HEK293 (cell line): Measurements from ENCODE around the gene SPTBN1.
A peak's percentile ranks its signal among the peaks of the same experiment; 100 is the strongest.

Source experiments
- SETDB1 ChIP-seq: IDR thresholded peaks from one replicate; pipeline ENCODE4 v1.6.1; 2017; ENCODE audit warnings: mild to moderate bottlenecking, low read length, moderate library complexity, mixed read lengths; ENCODE audit not compliant: insufficient read length
- ZNF174 ChIP-seq: fragments of 450-650 bp; formaldehyde crosslinking; IDR thresholded peaks from 2 replicates; pipeline ENCODE4 v1.5.0; 2017; ENCODE audit warnings: missing biosample characterization, mild to moderate bottlenecking, missing genetic modification characterization
- ZNF335 ChIP-seq: fragments of 450-650 bp; formaldehyde crosslinking; conservative IDR thresholded peaks from 2 replicates; pipeline ENCODE4 v1.5.1; 2016; ENCODE audit warnings: missing biosample characterization, missing genetic modification characterization
- ZNF473 ChIP-seq: fragments of 450-650 bp; formaldehyde crosslinking; IDR thresholded peaks from 2 replicates; pipeline ENCODE4 v1.5.1; 2017; ENCODE audit warnings: missing biosample characterization, missing genetic modification characterization
- ZNF558 ChIP-seq: fragments of 450-650 bp; formaldehyde crosslinking; IDR thresholded peaks from 2 replicates; pipeline ENCODE4 v1.5.1; 2016; ENCODE audit warnings: missing biosample characterization, missing genetic modification characterization
- ZNF596 ChIP-seq: fragments of 450-650 bp; IDR thresholded peaks from 2 replicates; pipeline ENCODE4 v1.5.0; 2018; ENCODE audit warnings: missing biosample characterization, mild to moderate bottlenecking, missing genetic modification characterization, moderate library complexity
- ZNF629 ChIP-seq: fragments of 450-650 bp; formaldehyde crosslinking; IDR thresholded peaks from 2 replicates; pipeline ENCODE4 v1.5.1; 2017; ENCODE audit warnings: missing biosample characterization, missing genetic modification characterization
- ZSCAN30 ChIP-seq: fragments of 450-650 bp; IDR thresholded peaks from 2 replicates; pipeline ENCODE4 v1.5.1; 2018; ENCODE audit warnings: missing biosample characterization, mild to moderate bottlenecking, missing genetic modification characterization, moderate library complexity
- TF ChIP-seq, protein P1 (sequence below): fragments of 450-650 bp; formaldehyde crosslinking; IDR thresholded peaks from 2 replicates; pipeline ENCODE4 v1.5.1; 2016; ENCODE audit warnings: missing biosample characterization, missing genetic modification characterization
- TF ChIP-seq, protein P2 (sequence below): fragments of 450-650 bp; IDR thresholded peaks from 2 replicates; pipeline ENCODE4 v1.5.1; 2018; ENCODE audit warnings: missing biosample characterization, missing genetic modification characterization
- TF ChIP-seq, protein P3 (sequence below): IDR thresholded peaks from 2 replicates; pipeline ENCODE4 v1.6.1; 2011; ENCODE audit warnings: mild to moderate bottlenecking, low read depth, low read length, borderline replicate concordance
- TF ChIP-seq, protein P4 (sequence below): fragments of 450-650 bp; formaldehyde crosslinking; IDR thresholded peaks from 2 replicates; pipeline ENCODE4 v1.5.1; 2016; ENCODE audit warnings: missing biosample characterization, missing genetic modification characterization
- TF ChIP-seq, protein P5 (sequence below): fragments of 450-650 bp; formaldehyde crosslinking; optimal IDR thresholded peaks from 2 replicates; pipeline ENCODE3; 2016; ENCODE audit warnings: missing biosample characterization, mild to moderate bottlenecking, missing genetic modification characterization

DNA sequence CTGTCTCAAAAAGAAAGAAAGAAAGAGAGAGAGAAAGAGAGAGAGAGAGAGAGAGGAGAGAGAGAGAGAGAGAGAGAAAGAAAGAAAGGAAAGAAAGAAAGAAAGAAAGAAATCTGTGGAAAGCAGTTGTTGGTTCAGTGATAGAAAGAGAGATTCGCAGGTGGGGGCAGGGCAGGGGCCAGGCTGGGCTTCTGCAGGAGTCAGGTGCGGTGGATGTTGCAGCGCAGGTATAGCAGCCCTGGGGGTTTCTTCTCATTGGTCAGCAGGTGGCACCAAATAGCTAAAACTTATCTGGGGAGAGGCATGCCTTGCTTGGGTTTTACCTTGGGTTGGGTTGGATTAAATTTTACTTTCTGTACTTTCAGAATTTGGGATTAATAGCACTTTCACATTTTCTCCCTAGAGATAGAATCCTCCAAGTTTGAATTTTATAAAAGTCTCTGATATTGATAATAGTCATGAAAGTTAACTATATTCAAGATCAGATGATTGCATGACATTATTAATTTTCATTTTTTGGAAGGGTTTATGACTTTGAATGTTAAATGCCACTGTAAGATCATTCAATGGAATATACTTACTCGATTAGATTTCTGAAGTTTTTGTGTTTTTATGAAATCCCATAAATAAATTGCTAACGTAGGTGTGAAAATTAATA is 66.6 kb downstream of the SPTBN1 start:
- TF ChIP-seq ZNF335 = no peak
- TF ChIP-seq, protein P1, sequence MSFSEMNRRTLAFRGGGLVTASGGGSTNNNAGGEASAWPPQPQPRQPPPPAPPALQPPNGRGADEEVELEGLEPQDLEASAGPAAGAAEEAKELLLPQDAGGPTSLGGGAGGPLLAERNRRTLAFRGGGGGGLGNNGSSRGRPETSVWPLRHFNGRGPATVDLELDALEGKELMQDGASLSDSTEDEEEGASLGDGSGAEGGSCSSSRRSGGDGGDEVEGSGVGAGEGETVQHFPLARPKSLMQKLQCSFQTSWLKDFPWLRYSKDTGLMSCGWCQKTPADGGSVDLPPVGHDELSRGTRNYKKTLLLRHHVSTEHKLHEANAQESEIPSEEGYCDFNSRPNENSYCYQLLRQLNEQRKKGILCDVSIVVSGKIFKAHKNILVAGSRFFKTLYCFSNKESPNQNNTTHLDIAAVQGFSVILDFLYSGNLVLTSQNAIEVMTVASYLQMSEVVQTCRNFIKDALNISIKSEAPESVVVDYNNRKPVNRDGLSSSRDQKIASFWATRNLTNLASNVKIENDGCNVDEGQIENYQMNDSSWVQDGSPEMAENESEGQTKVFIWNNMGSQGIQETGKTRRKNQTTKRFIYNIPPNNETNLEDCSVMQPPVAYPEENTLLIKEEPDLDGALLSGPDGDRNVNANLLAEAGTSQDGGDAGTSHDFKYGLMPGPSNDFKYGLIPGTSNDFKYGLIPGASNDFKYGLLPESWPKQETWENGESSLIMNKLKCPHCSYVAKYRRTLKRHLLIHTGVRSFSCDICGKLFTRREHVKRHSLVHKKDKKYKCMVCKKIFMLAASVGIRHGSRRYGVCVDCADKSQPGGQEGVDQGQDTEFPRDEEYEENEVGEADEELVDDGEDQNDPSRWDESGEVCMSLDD = no peak
- TF ChIP-seq ZNF629 = no peak
- TF ChIP-seq ZNF174 = no peak
- TF ChIP-seq, protein P2, sequence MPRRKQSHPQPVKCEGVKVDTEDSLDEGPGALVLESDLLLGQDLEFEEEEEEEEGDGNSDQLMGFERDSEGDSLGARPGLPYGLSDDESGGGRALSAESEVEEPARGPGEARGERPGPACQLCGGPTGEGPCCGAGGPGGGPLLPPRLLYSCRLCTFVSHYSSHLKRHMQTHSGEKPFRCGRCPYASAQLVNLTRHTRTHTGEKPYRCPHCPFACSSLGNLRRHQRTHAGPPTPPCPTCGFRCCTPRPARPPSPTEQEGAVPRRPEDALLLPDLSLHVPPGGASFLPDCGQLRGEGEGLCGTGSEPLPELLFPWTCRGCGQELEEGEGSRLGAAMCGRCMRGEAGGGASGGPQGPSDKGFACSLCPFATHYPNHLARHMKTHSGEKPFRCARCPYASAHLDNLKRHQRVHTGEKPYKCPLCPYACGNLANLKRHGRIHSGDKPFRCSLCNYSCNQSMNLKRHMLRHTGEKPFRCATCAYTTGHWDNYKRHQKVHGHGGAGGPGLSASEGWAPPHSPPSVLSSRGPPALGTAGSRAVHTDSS (tag by site-specific recombination) = no peak
- peak; percentile 95 for TF ChIP-seq ZNF596 (tag by site-specific recombination)
- TF ChIP-seq, protein P3, sequence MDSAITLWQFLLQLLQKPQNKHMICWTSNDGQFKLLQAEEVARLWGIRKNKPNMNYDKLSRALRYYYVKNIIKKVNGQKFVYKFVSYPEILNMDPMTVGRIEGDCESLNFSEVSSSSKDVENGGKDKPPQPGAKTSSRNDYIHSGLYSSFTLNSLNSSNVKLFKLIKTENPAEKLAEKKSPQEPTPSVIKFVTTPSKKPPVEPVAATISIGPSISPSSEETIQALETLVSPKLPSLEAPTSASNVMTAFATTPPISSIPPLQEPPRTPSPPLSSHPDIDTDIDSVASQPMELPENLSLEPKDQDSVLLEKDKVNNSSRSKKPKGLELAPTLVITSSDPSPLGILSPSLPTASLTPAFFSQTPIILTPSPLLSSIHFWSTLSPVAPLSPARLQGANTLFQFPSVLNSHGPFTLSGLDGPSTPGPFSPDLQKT = no peak
- TF ChIP-seq ZNF558 (tag by site-specific recombination) = no peak
- TF ChIP-seq, protein P4, sequence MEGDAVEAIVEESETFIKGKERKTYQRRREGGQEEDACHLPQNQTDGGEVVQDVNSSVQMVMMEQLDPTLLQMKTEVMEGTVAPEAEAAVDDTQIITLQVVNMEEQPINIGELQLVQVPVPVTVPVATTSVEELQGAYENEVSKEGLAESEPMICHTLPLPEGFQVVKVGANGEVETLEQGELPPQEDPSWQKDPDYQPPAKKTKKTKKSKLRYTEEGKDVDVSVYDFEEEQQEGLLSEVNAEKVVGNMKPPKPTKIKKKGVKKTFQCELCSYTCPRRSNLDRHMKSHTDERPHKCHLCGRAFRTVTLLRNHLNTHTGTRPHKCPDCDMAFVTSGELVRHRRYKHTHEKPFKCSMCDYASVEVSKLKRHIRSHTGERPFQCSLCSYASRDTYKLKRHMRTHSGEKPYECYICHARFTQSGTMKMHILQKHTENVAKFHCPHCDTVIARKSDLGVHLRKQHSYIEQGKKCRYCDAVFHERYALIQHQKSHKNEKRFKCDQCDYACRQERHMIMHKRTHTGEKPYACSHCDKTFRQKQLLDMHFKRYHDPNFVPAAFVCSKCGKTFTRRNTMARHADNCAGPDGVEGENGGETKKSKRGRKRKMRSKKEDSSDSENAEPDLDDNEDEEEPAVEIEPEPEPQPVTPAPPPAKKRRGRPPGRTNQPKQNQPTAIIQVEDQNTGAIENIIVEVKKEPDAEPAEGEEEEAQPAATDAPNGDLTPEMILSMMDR (tag by site-specific recombination) = peak; percentile 71; the same call in 1 of the 2 replicates
- TF ChIP-seq, protein P5, sequence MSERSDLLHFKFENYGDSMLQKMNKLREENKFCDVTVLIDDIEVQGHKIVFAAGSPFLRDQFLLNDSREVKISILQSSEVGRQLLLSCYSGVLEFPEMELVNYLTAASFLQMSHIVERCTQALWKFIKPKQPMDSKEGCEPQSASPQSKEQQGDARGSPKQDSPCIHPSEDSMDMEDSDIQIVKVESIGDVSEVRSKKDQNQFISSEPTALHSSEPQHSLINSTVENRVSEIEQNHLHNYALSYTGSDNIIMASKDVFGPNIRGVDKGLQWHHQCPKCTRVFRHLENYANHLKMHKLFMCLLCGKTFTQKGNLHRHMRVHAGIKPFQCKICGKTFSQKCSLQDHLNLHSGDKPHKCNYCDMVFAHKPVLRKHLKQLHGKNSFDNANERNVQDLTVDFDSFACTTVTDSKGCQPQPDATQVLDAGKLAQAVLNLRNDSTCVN (tag by site-specific recombination) = no peak
- no peak for TF ChIP-seq SETDB1
- TF ChIP-seq ZNF473 = no peak
- TF ChIP-seq ZSCAN30 (tag by site-specific recombination) = no peak
